HG02610 (cell line): ENCODE data around the gene POM121C.
"Not testable (repeated sequence)": the region's sequence is repeated elsewhere in the genome, so short reads cannot be mapped to it uniquely, and the experiment has no call there.

ENCODE experiments used
- ATAC-seq: cut with Tn5 transposase; IDR thresholded peaks from one replicate; pipeline ENCODE4 v1.9.1; 2021; ENCODE audit warnings: mild to moderate bottlenecking, moderate library complexity; ENCODE audit not compliant: unreplicated experiment

POM121C gene

DNA sequence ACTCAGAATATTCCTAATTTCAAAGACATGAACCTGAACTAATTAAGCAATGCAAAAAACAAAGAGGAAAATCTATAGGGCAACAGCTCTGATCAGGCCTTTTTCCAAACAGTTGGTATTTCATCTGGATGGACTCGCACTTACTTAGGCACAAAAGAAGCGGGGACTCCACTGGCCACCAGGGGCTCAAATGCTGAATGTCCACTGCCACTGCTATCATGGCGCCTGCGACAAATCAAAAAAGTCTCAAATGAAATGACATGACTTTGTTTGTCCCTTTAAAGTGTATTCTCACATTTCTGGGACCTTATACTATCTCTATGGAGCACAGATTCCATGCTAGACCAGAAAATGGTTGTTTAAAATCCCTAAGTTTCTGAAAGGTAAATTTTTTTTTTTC is 47.1 kb downstream of the POM121C start:
- ATAC-seq, result not testable (repeated sequence)

DNA sequence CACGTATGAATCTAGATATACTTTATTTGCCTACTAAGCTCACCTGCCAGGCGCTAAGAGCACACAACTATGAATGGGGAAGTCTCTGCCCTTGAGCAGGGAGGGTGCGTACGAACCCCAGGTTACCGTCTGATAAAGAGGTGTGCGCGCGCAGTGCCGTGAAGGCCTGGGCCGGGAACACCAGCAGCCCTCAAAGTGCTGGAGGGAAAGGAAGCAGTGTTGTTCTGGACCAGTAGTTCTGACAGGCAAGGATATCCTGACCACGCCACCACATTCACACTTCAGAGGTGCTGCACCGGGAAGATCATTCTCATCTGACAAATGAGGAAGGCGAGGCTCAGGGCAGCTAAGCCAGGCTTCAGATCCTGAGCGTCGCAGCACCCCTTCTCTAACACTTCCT is 62.6 kb downstream of the POM121C start:
- ATAC-seq, result not testable (repeated sequence)

- not testable (repeated sequence) for ATAC-seq
Measured at GRCh38 chr7:75421798-75422710, 64.0 kb downstream of the POM121C start.

GRCh38 chr7:75420152-75420551 is 65.9 kb downstream of the POM121C start:
- not testable (repeated sequence) for ATAC-seq

DNA sequence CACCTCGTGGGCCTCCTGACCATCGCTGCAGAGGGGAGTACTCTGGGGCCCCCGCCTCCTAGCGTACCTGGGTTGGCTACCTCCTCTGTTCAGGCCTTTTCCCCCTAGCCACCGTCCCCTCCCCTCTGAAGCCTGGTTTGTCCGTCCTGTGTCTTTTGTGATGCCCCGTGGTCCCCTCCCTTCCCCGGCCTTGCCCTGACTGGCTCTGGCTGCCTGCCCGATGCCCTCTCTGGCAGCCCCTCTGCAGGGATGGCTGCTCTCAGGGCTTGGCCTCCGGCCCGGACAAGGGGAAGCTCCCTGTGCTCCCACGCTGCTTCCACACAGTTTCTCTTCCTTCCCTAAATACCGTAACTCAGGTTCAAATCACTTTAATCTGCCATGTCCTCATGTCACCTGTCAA is 66.4 kb downstream of the POM121C start:
- ATAC-seq, result not testable (repeated sequence)

GRCh38 chr7:75419210-75419609 is 66.9 kb downstream of the POM121C start:
- not testable (repeated sequence) for ATAC-seq

DNA sequence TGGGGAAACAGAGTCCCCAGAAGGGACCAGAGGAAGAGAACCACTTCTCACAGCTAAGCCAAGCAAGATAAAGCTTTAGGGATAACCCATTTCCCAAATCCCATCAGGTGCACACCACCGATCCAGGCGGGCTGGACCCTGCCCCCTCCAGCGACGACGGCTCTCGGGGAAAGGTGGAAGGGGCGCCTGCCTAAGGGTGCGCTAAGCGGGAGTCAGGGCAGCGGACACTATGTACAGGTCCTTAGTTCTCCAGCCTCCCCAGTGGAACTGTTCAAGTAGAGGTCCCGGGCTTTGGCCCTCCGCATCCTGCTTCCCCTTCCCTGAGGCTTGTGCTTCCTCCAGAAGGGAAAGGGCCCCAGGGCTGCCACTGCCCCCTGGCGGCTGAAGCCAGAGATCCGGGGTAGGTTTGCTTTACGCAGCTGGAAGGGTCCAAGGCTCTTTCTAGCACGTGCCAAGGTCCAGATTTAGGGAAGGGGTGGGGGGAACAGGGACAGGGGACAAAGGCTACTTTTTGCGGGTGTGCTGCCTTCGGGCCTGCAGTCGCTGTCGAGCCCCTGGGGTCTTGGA is 67.7 kb downstream of the POM121C start:
- ATAC-seq, result not testable (repeated sequence)

GRCh38 chr7:75416787-75417186 is 69.3 kb downstream of the POM121C start:
- not testable (repeated sequence) for ATAC-seq

GRCh38 chr7:75415829-75416373 is 70.2 kb downstream of the POM121C start:
- ATAC-seq, result not testable (repeated sequence)

DNA sequence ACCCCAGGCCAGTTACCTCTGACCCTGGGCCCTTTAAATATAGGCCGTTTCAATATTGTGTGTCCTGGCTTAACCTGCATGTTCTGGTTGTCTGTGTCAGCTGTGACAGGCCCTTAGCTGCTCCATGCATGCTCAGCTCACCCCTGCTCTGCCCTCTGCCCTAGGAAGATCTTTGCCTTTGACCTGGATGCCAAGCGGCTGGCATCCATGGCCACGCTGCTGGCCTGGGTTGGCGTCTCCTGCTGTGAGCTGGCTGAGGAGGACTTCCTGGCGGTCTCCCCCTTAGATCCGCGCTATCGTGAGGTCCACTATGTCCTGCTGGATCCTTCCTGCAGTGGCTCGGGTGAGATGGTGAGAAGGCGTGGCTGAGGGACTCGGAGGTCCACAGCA is 70.7 kb downstream of the POM121C start:
- not testable (repeated sequence) for ATAC-seq

DNA sequence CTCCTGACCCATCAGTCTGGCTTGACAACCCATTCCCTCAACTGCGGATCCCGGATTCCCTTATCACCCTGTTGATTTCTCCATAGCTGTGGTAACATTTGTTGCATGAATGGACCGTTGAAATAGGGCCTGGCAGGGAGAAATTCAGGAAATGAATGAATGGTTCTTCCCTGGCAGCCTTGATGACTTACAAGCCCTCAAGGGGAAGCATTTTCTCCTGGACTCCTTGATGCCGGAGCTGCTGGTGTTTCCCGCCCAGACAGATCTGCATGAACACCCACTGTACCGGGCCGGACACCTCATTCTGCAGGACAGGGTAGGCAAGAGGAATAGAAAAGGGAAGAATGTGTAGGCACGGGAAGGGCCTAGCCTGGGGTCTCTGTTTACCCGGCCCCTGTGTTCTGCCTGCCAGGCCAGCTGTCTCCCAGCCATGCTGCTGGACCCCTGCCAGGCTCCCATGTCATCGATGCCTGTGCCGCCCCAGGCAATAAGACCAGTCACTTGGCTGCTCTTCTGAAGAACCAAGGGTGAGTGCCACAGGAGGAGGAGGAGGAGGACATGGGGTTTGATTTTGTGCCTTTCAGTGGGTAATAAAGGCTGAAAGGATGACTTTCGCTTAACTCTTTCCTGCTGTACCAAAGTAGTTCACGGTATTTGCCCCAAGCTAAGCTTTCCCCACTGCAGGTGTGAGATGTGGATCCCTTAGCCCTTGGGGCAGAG is 71.2 kb downstream of the POM121C start:
- not testable (repeated sequence) for ATAC-seq

- ATAC-seq, result not testable (repeated sequence)
Measured at GRCh38 chr7:75414204-75414603, 71.9 kb downstream of the POM121C start.

- not testable (repeated sequence) for ATAC-seq
Measured at GRCh38 chr7:75410823-75411173, 75.3 kb downstream of the POM121C start.

DNA sequence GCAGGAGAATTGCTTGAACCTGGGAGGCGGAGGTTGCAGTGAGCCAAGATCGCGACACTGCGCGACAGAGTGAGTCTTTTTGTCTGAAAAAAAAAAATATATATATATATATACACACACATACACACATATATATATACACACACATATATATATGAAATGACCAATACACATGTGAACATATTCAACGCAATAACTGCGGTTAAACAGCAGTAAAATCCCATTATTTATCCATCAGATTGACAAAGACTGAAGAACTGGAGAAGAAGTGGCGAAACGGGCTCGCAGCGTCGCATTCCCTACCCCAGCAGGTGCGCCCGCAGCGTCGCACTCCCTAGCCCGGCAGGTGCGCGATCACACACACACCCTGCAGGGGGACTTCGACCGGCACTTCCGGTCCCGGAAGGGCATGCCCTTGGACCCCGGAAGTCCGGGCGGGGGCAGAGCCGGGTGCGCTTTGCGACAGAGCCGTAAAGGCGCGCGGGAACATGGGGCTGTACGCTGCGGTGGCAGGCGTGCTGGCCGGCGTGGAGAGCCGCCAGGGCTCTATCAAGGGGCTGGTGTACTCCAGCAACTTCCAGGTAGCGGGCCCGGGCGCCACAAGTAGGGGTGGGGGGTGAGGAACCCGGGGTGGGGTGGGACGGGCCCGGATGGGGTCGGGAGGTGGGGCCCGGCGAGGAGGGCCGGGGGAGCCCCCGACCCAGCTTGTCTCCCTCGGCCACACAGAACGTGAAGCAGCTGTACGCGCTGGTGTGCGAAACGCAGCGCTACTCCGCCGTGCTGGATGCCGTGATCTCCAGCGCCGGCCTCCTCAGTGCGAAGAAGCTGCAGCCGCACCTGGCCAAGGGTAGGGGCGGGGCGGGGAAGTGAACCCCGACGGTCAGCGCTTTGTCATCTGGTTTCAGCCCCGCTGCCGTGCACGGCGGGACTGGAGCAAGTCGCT is 75.9 kb downstream of the POM121C start:
- ATAC-seq, result peak; percentile 90

- ATAC-seq, result not testable (repeated sequence)
Measured at GRCh38 chr7:75404663-75405062, 81.4 kb downstream of the POM121C start.

DNA sequence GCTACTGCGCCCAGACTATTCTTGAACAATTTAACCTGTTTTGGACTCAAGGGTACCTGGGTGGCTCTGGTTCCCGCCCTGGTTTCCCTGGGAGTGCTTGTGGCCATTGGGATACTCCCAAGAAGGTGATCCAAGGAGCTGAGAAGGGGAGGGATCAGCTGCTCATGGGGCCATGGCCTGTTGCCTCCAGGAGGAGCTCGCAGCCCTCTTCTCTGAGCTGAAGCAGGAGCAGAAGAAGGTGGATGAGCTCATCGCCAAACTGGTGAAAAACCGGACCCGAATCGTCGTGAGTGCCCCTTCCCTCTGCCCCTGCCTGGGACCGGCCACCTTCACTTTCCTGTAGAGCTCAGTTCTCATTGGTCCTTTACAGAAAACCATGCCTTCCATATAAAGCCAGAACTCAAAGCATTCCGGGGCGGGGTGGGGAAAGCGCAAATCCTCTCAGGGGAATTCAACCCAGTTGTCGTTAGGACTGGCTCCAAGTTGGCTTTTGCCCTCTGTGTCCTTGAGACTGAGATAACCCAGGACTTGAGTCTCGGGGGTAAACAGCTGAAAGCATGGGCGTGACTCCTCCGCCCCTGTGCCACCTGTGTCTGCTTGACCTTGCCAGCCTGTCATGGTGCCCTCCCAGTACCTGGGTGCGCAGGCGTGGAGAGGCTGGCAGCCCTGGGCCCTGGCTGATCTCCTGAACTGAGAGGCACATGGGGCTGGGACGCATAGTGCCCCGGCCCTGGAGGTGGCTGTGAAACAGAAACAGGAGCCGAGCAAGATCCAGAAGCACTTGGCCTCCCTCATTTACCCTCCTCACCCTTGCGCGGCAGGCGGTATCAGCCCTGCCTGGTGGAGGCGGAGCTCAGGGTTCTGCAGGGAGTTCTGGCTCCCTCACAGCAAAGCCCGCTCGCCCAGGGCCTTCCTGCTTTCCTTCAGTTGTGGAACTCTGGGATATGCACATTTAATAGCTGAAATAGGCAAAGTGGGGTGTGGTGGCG is 82.3 kb downstream of the POM121C start:
- not testable (repeated sequence) for ATAC-seq

DNA sequence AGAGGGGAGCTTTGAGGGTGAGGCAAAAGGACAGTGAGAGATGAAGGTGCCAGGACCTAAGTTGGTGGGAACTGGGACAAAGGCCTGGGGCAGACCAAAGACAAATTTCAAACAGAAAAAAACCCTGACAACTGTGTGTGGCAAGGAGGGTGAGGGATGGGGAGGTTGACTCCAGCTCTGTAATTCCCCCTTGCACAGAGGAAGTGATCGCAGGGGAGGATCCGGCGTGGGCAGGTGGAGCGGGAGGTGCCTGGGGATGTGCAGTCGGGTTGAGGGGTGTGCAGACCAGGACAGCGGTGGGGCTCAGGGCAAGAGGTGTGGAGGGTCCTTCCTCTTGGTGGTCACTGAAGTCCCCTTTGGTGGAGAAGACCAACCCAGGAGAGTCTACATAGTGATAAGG is 85.5 kb downstream of the POM121C start:
- ATAC-seq, result not testable (repeated sequence)

DNA sequence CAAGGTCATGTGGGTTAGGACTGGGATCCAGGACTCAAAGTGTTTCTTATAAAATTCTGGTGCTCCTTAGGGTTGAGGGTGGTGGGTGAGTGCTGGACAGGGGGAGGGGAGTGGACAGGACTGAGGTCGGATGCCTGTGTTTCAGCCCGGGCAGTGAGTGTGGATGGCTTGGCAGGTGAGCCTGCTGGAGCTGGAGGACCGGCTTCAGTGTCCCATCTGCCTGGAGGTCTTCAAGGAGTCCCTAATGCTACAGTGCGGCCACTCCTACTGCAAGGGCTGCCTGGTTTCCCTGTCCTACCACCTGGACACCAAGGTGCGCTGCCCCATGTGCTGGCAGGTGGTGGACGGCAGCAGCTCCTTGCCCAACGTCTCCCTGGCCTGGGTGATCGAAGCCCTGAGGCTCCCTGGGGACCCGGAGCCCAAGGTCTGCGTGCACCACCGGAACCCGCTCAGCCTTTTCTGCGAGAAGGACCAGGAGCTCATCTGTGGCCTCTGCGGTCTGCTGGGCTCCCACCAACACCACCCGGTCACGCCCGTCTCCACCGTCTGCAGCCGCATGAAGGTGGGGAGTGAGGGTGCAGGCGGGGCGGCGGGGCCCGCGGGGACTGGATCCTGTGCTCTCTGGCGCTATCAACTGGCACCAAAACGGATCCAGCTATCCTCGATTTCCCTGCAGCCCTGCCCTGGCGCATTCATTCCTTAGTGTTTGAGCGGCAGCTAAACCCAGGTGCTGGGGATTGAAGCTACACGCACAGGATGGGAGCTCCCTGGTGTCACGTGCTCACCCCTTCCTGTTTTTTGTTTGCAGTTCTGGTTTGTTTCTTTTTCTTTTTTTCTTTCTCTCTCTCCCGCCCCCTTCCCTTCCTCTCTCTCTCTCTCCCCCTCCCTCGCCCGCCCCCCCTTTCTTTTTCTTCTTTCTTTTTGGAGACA is 87.1 kb downstream of the POM121C start:
- ATAC-seq, result peak; percentile 40
